AG09309 (cell line): ENCODE data around the gene RNF213.

Experiments
- DNase-seq: peaks from one replicate; pipeline ENCODE4 v3.0.0-alpha.2; 2010; ENCODE audit warnings: low read depth
- H3K4me3 ChIP-seq: 2 replicates; pipeline ENCODE4 v1.5.1; 2011; ENCODE audit warnings: mild to moderate bottlenecking, low read depth, low read length, moderate library complexity; ENCODE audit not compliant: control insufficient read depth
- CTCF ChIP-seq: IDR thresholded peaks from 2 replicates; pipeline ENCODE4 v1.5.1; 2011; ENCODE audit warnings: mild to moderate bottlenecking, low read depth, low read length, inconsistent platforms; ENCODE audit not compliant: insufficient read depth, control insufficient read depth; ENCODE audit errors: missing control alignments

RNF213 gene

GRCh38 chr17:80371196-80371595 lies 110.5 kb downstream of the RNF213 start:
- DNase-seq: no peak

GRCh38 chr17:80372456-80372855 lies 111.8 kb downstream of the RNF213 start:
- no peak overlapping the region for H3K4me3 ChIP-seq
- no peak for DNase-seq
- no peak for TF ChIP-seq CTCF

More at GRCh38 chr17:80371196-80371595, 110.5 kb downstream of the RNF213 start:
- no peak for TF ChIP-seq CTCF
- no peak overlapping the region for H3K4me3 ChIP-seq

DNA sequence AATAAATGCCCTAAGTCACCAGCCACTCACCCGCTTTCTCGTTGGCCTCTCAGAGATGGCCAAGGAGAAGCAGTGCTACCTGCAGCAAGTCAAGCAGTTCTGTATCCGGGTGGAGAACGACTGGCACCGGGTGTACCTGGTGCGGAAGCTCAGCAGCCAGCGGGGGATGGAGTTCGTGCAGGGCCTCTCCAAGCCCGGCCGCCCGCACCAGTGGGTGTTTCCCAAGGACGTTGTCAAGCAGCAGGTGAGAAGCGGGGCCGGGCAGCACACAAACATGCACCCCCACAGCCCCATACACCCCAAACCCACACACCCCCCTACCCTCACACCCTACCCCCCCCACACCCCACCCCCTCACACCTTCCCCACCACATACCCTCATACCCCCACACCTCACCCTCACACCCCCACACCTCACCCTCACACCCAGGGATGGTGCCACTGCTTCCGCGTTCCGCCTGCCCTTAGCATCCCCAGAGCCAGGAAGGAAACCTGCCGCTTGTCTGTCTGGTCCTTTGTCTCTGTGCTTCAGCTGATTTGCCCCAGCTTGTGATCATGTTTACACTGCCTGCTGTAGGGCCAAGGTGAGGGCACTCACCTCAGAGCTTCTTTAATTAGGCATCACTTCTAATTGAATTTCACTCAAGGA lies 112.4 kb downstream of the RNF213 start:
- no peak overlapping the region for H3K4me3 ChIP-seq
- no peak for DNase-seq
- TF ChIP-seq CTCF: no peak

GRCh38 chr17:80374039-80374731 lies 113.5 kb downstream of the RNF213 start:
- H3K4me3 ChIP-seq: no peak overlapping the region
- no peak for TF ChIP-seq CTCF
- no peak for DNase-seq

DNA sequence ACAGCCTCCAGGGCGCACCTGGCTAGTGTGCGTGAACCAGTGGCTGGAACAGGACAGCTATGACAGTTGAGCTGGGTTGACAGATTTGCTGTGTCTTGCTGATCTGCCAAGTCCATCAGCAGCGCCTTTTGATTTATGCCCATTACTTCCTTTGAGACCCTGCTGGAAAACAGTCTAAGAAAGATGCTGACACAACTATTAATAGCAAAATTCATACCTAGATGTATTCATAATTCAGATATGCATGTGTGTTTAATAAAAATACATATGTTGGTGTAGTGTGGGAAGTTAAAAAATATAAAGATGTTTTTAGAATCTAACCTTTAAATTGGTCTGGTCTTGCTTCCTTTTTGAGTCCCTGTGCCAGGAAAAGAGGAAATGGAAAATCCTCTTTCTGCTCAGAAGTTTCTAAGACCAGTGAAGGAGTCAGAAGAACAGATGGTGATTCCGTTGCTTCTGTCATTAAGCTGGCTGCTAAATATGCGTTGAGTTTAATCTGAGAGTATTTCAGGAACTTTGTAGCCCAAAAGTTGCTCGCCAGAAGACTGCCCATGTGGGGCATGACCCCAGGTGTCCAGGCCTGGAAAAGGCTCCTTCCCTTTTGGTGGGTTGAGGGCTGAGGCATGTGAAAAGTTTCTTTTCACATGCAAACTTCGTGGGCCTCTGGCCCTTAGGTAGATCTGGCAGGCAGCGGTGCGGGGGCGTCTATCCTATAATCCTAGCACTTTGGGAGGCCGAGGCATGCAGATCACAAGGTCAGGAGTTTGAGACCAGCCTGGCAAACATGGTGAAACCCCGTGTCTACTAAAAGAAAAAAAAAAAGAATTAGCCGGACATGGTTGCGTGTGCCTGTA lies 114.3 kb downstream of the RNF213 start:
- DNase-seq: no peak
- TF ChIP-seq CTCF: no peak
- H3K4me3 ChIP-seq: no peak overlapping the region

DNA sequence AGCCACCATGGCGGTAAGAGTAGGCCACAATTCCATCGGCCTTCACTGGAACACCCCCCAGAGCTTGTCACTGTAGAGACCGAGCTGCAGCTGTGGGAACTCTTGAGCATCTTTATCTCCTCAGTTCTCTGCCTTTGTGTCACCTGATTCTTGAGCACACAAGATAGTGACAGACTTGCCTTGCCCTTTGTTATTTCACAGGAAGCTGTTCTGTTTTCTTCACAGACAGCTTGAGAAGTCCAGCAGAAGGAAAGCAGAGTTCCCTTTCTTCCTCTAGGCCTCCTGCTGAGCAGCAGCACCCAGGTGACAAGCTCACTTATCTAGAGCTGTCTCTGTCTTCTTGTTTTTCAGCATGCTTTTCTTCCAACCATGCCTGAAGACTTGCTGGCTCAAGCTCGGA lies 115.9 kb downstream of the RNF213 start:
- no peak for DNase-seq
- no peak for TF ChIP-seq CTCF
- no peak overlapping the region for H3K4me3 ChIP-seq
